Measurements from ENCODE around the gene SPRR5.

Gene SPRR5

GRCh38 chr1:152997901-152998300 is 50.9 kb downstream of the SPRR5 start:
- DNase-seq (ENCODE audit: low read depth) = no peak
- in situ Hi-C loops (cut with HindIII; ENCODE audit: low sequenced_read_pairs) = no loop called here
- no peak for TF ChIP-seq CTCF (IDR thresholded peaks at IDR 0.05; ENCODE audit: low read depth, low read length, missing control alignments)
- no peak overlapping the region for H3K4me3 ChIP-seq (ENCODE audit: low read depth, low read length)

- no peak for TF ChIP-seq CTCF (IDR thresholded peaks at IDR 0.05; ENCODE audit: low read depth, low read length, missing control alignments)
- in situ Hi-C loops (cut with HindIII; ENCODE audit: low sequenced_read_pairs) = no loop called here
- no peak for DNase-seq (ENCODE audit: low read depth)
Measured at GRCh38 chr1:152998476-152998875, 51.5 kb downstream of the SPRR5 start.

More at GRCh38 chr1:152998476-152998875, 51.5 kb downstream of the SPRR5 start:
- no peak overlapping the region for H3K4me3 ChIP-seq (ENCODE audit: low read depth, low read length)

All from astrocyte of the cerebellum (primary cell).